RWPE2 (cell line): ENCODE data around the gene NKX1-1.
A peak's percentile ranks its signal among the peaks of the same experiment; 100 is the strongest.
"Not testable (repeated sequence)": the region's sequence is repeated elsewhere in the genome, so short reads cannot be mapped to it uniquely, and the experiment has no call there.

Experiments
- ATAC-seq: fragments of 200-7000 bp; cut with Tn5 transposase; 3 replicates; pipeline ENCODE4 v1.9.1; 2021; ENCODE audit warnings: low read depth
- DNase-seq: peaks from one replicate; pipeline ENCODE4 v3.0.0-alpha.2; 2020; ENCODE audit warnings: low spot score
- H3K27ac ChIP-seq: fragments of 450-650 bp; 2 replicates; pipeline ENCODE4 v1.5.1; 2017; ENCODE audit warnings: mild to moderate bottlenecking; ENCODE audit not compliant: poor library complexity, severe bottlenecking
- H3K27me3 ChIP-seq: fragments of 250-450 bp; sonication (Bioruptor Pico); 2 replicates; pipeline ENCODE4 v1.5.1; 2021; ENCODE audit warnings: mild to moderate bottlenecking, moderate library complexity; ENCODE audit not compliant: insufficient read depth, poor library complexity, severe bottlenecking
- H3K36me3 ChIP-seq: fragments of 250-450 bp; sonication (Bioruptor Pico); 2 replicates; pipeline ENCODE4 v1.5.1; 2020; ENCODE audit warnings: low read depth, mild to moderate bottlenecking, moderate library complexity
- H3K4me1 ChIP-seq: fragments of 250-450 bp; sonication (Bioruptor Pico); 2 replicates; pipeline ENCODE4 v1.5.1; 2021; ENCODE audit warnings: mild to moderate bottlenecking, moderate library complexity; ENCODE audit not compliant: insufficient read depth, poor library complexity, severe bottlenecking
- H3K4me3 ChIP-seq: fragments of 250-450 bp; sonication (Bioruptor Pico); 2 replicates; pipeline ENCODE4 v1.5.1; 2021; ENCODE audit warnings: mild to moderate bottlenecking, moderate library complexity; ENCODE audit not compliant: severe bottlenecking
- H3K9me3 ChIP-seq: fragments of 250-450 bp; sonication (Bioruptor Pico); 2 replicates; pipeline ENCODE4 v1.5.1; 2021; ENCODE audit warnings: mild to moderate bottlenecking, moderate library complexity; ENCODE audit not compliant: severe bottlenecking
- CTCF ChIP-seq: fragments of 450-650 bp; IDR thresholded peaks from one replicate; pipeline ENCODE4 v1.5.1; 2017; ENCODE audit warnings: mild to moderate bottlenecking, moderate library complexity; ENCODE audit not compliant: poor library complexity, severe bottlenecking

Gene NKX1-1

GRCh38 chr4:1393866-1394265, 12.4 kb downstream of the NKX1-1 start:
- Histone ChIP-seq H3K4me1 (no peaks in the 10 kb centered on the region), H3K36me3 (0 out of 2 replicates have a peak, but pooled peaks cover 4% of the 10 kb centered on the region), H3K27me3 (no peaks in the 10 kb centered on the region), H3K9me3 (peaks cover 6% of the 10 kb centered on the region), H3K27ac (no peak overlapping the region), H3K4me3 (no peak overlapping the region)
- TF ChIP-seq CTCF, result no peak
- ATAC-seq (no peak), DNase-seq (peak; percentile 44)

GRCh38 chr4:1393363-1393762, 12.9 kb downstream of the NKX1-1 start:
- H3K4me1 ChIP-seq, H3K27me3 ChIP-seq, H3K27ac ChIP-seq, ATAC-seq, DNase-seq, H3K36me3 ChIP-seq, H3K9me3 ChIP-seq, H3K4me3 ChIP-seq: not testable (repeated sequence)

- H3K4me3 ChIP-seq, result no peak overlapping the region
- TF ChIP-seq CTCF, result no peak
- H3K4me1 ChIP-seq, result no peaks in the 10 kb centered on the region
- ATAC-seq (no peak; the same call in 2 of the 3 replicates), DNase-seq (peak; percentile 51)
- peaks cover 9% of the 10 kb centered on the region; the same call in 1 of the 2 replicates for H3K36me3 ChIP-seq
- H3K27me3 ChIP-seq, result no peaks in the 10 kb centered on the region
- H3K9me3 ChIP-seq, result peaks cover 5% of the 10 kb centered on the region
- no peak overlapping the region for H3K27ac ChIP-seq
These were observed 20.6 kb downstream of the NKX1-1 start for GRCh38 chr4:1385373-1386340.

GRCh38 chr4:1384675-1385372, 21.4 kb downstream of the NKX1-1 start:
- H3K9me3 ChIP-seq, result peaks cover 5% of the 10 kb centered on the region
- no peak for TF ChIP-seq CTCF

More at GRCh38 chr4:1384675-1385372, 21.4 kb downstream of the NKX1-1 start:
- DNase-seq (peak; percentile 42), ATAC-seq (no peak; the same call in 2 of the 3 replicates)
- H3K27ac ChIP-seq, result no peak overlapping the region
- no peaks in the 10 kb centered on the region for H3K27me3 ChIP-seq
- H3K36me3 ChIP-seq, result peaks cover 9% of the 10 kb centered on the region; the same call in 1 of the 2 replicates
- H3K4me1 ChIP-seq, result no peaks in the 10 kb centered on the region
- H3K4me3 ChIP-seq, result no peak overlapping the region
